ENCODE results near the gene MOB1B. TPM values are rescaled to one million over a fixed set of nuclear protein-coding genes. Genes with fewer than 3 reads are reported as not detected.
"Not testable (repeated sequence)": the region's sequence is repeated elsewhere in the genome, so short reads cannot be mapped to it uniquely, and the experiment has no call there.

MOB1B gene
- total RNA-seq, 4 donors from 2014 or later, result 10.0 to 42.1 (median 16.5) TPM

DNA sequence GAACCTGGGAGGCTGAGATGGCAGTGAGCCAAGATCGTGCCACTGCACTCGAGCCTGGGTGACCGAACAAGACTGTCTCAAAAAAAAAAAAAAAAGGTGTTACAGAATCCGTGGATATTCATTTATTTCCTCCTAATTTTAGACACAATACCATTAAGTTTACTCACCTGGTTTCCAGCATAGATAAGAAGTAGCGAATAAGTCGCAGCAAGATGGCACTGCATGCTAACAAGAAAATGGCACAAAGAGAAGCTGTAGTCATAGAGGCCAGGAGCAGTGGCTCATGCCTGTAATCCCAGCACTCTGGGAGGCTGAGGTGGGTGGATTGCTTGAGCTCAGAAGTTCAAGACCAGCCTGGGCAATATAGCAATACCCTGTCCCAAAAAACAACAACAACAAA, 17.0 kb upstream of the MOB1B start:
- Histone ChIP-seq H3K4me1 (no peaks in the 10 kb centered on the region), H3K9me3 (no peaks in the 10 kb centered on the region), H3K27ac (no peak overlapping the region), H3K4me3 (no peak overlapping the region), H3K36me3 (no peaks in the 10 kb centered on the region), H3K27me3 (no peaks in the 10 kb centered on the region)
- DNase-seq, result no peak
- TF ChIP-seq, protein P1, sequence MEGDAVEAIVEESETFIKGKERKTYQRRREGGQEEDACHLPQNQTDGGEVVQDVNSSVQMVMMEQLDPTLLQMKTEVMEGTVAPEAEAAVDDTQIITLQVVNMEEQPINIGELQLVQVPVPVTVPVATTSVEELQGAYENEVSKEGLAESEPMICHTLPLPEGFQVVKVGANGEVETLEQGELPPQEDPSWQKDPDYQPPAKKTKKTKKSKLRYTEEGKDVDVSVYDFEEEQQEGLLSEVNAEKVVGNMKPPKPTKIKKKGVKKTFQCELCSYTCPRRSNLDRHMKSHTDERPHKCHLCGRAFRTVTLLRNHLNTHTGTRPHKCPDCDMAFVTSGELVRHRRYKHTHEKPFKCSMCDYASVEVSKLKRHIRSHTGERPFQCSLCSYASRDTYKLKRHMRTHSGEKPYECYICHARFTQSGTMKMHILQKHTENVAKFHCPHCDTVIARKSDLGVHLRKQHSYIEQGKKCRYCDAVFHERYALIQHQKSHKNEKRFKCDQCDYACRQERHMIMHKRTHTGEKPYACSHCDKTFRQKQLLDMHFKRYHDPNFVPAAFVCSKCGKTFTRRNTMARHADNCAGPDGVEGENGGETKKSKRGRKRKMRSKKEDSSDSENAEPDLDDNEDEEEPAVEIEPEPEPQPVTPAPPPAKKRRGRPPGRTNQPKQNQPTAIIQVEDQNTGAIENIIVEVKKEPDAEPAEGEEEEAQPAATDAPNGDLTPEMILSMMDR (IDR thresholded peaks at IDR 0.05), result no peak
- TF ChIP-seq POLR2A (IDR thresholded peaks at IDR 0.05), result no peak
- intact Hi-C loops (cut with DNase I; ENCODE audit: low total_unique reads), result no loop called here

DNA sequence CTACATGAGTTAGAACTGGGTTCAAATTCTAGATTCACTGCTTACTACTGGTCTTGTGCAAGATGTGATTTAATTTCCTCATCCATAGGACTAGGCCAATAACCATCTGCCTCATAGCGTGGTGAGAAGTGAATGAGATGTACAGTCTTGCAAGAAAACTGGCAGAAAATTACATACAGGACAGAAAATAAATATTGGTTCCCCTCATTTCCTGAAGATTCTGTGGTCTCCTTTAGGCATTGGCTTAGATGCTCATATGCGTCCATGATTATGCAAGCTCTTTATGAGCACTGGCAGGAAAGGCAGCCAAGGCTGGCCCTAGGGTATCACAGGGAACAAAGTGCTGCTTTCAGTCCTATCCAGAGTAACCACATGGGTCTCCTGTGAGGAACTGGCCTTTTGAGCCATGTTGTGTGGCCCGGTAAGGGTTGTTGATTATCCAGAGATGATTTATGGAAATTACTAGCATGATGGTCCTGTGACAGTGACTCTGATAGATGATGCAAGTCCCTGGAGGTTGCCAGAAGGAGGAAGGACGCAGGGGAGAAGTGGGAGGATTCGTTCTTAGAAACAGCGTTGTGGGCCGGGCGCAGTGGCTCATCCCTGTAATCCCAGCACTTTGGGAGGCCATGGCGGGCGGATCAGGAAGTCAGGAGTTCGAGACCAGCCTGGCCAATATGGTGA, 9.9 kb upstream of the MOB1B start:
- H3K9me3 ChIP-seq, result no peaks in the 10 kb centered on the region
- H3K4me3 ChIP-seq, result no peak overlapping the region
- no peaks in the 10 kb centered on the region for H3K27me3 ChIP-seq
- intact Hi-C loops (cut with DNase I; ENCODE audit: low total_unique reads), result no loop called here
- H3K36me3 ChIP-seq, result no peaks in the 10 kb centered on the region
- no peak for DNase-seq
- no peaks in the 10 kb centered on the region for H3K4me1 ChIP-seq
- H3K27ac ChIP-seq, result no peak overlapping the region
- TF ChIP-seq, protein P1 (IDR thresholded peaks at IDR 0.05), result no peak
- no peak for TF ChIP-seq POLR2A (IDR thresholded peaks at IDR 0.05)

DNA sequence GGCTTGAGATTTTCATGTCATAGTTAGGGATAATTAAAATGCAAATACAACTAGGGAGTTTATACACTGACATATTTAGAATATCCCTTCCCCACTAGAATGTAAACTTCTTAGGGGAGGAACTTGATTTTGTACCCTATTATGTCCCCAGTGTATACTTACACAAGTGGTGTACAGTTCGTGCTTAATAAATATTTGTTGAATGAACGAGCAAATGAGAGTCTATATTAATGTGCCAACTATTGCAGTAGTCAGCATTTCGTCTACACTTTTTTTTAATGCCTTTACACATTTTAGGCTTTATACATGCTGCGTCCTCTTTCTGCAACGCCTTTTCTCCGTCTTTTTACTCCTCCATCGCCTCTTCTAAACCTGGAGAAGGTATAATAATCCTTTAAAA, 8.4 kb upstream of the MOB1B start:
- DNase-seq, result no peak
- TF ChIP-seq POLR2A (IDR thresholded peaks at IDR 0.05), result no peak
- TF ChIP-seq, protein P1 (IDR thresholded peaks at IDR 0.05), result no peak
- Histone ChIP-seq H3K27me3 (no peaks in the 10 kb centered on the region), H3K27ac (no peak overlapping the region), H3K9me3 (no peaks in the 10 kb centered on the region), H3K36me3 (no peaks in the 10 kb centered on the region), H3K4me1 (no peaks in the 10 kb centered on the region), H3K4me3 (no peak overlapping the region)
- intact Hi-C loops (cut with DNase I; ENCODE audit: low total_unique reads), result no loop called here

DNA sequence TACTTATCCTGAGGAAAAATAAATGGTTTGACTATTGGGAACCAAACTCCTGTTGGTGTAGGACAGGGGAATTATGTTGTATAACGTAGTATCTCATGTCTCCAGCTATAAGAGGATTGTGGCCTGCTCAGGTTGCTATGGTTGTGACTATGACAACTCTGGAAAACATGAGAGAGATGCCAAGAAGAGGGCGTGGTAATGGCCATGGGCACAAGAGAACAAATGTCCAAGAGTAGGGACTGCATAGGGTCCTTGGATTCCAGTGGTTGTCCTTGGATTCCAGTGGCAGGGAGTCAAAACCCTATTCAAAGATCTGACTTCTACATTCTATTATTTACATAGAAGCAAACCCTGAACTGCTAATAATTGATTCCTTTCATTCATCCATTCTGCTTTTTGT, 6.8 kb upstream of the MOB1B start:
- Histone ChIP-seq H3K4me1 (no peaks in the 10 kb centered on the region), H3K9me3 (no peaks in the 10 kb centered on the region), H3K27ac (no peak overlapping the region), H3K4me3 (no peak overlapping the region), H3K27me3 (no peaks in the 10 kb centered on the region), H3K36me3 (no peaks in the 10 kb centered on the region)
- intact Hi-C loops (cut with DNase I; ENCODE audit: low total_unique reads), result no loop called here
- TF ChIP-seq, protein P1 (IDR thresholded peaks at IDR 0.05), result no peak
- TF ChIP-seq POLR2A (IDR thresholded peaks at IDR 0.05), result no peak
- DNase-seq, result no peak

DNA sequence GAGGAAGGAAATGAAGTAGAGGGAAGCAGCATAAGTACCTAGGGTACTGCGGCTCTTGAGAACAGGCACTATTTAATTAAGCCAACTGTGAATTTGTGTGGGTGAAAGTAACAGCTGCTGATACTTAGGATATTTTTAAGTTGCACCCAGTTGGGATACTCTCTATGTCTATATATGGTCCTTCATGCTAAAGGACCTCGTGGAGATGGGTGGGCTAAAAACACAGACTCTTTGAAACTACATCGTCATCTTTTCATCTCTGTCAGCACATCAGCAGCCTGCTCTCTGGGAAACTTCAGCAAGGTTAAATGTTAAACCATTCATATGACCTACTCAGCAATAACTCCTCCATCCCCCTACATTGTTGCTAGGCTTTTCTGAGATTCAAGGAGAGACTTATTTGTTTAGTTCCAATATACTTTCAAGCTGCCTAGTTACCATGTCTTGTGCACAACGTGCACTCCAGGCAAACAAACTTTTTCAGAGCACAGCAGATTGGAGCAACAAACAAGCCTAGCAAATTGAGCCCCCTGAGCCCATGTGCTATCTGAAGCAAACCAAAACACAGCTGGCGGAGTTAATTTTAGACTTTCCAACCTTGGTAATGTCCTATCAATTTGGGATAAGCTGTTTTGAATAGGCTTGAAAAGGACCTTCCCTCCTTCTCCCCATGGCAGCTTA, 6.2 kb upstream of the MOB1B start:
- Histone ChIP-seq H3K27ac (no peak overlapping the region), H3K27me3 (no peaks in the 10 kb centered on the region), H3K4me1 (no peaks in the 10 kb centered on the region), H3K9me3 (no peaks in the 10 kb centered on the region), H3K4me3 (no peak overlapping the region), H3K36me3 (no peaks in the 10 kb centered on the region)
- DNase-seq, result no peak
- intact Hi-C loops (cut with DNase I; ENCODE audit: low total_unique reads), result no loop called here
- TF ChIP-seq, protein P1 (IDR thresholded peaks at IDR 0.05), result no peak
- TF ChIP-seq POLR2A (IDR thresholded peaks at IDR 0.05), result no peak

DNA sequence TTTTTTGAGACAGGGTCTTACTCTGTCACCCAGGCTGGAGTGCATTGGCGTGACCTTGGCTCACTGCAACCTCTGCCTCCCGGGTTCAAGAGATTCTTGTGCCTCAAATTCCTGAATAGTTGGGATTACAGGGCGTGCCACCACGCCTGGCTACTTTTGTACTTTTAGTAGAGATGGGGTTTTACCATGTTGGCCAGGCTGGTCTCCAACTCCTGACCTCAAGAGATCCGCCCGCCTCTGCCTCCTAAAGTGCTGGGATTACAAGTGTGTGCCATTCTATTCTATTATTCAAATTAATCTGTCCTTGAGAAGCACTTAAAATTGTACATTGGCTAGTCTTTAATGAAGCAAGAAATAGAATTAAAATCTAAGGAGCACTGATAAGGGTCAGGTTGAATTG, 3.6 kb upstream of the MOB1B start:
- H3K4me3 ChIP-seq; H3K27me3 ChIP-seq; intact Hi-C loops (cut with DNase I; ENCODE audit: low total_unique reads); H3K4me1 ChIP-seq; H3K9me3 ChIP-seq; H3K36me3 ChIP-seq; H3K27ac ChIP-seq; DNase-seq: not testable (repeated sequence)
